ENCODE results near the gene P4HB. TPM values are rescaled to one million over a fixed set of nuclear protein-coding genes. Genes with fewer than 3 reads are reported as not detected.
"Not testable (repeated sequence)": the region's sequence is repeated elsewhere in the genome, so short reads cannot be mapped to it uniquely, and the experiment has no call there.

P4HB gene
- polyA plus RNA-seq, 1 donor: 366 TPM

DNA sequence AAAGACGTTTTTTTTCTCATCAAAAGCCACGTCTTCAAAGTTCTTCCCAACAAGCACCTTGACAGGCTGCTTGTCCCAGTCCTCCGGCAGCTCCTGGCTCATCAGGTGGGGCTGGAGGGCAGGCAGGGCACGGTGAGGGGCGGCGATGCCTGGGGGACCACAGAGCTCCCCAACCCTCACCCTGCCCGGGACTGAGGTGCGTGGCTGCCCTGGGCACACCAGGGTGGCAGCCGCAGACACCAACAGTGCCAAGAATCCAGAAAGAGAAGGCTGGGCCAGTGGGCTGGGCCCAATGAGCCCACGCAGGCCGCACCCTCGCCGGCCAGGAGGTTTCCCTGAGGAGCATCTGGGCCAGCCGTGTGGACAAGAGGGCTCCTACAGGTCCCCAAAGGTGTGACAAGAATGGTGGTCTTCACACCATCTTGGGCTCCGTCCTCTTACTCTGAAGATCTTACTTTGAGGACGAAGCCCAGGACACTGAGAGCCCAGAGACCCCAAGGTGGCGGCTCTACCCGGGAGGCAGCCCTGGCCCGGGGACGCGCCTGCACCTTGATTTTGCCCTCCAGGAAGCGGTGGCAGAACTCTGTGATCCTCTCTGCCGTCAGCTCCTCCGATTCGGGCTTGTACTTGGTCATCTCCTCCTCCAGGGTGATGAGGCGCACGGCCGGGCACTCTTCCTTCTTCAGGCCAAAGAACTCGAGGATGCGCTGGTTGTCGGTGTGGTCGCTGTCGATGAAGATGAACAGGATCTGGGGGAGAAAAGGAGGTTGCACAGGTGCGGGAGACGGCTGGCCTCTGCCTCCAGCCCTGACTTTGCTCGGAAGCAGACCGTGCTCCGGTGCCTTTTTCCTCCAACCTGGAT is 14.2 kb downstream of the P4HB start:
- DNase-seq: no peak

DNA sequence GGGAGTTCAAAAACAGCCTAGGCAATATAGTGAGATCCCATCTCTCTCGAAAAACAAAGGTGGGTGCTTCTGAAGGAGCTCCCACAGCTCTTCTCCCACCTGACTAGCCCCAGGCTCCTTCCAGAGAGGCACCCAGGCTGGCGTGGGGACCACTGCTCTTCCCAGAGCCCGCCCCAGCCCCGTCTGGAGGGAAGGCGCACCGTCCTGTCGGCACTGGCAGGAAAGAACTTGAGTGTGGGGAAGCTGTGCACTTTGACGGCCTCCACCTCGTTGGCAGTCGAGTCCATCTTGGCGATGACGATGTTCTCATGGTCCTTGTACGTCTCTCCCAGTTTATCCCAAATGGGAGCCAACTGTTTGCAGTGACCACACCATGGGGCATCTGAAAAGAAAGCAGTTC is 15.0 kb downstream of the P4HB start:
- no peak for DNase-seq

GRCh38 chr17:81844887-81845286 is 15.4 kb downstream of the P4HB start:
- no peak for DNase-seq

DNA sequence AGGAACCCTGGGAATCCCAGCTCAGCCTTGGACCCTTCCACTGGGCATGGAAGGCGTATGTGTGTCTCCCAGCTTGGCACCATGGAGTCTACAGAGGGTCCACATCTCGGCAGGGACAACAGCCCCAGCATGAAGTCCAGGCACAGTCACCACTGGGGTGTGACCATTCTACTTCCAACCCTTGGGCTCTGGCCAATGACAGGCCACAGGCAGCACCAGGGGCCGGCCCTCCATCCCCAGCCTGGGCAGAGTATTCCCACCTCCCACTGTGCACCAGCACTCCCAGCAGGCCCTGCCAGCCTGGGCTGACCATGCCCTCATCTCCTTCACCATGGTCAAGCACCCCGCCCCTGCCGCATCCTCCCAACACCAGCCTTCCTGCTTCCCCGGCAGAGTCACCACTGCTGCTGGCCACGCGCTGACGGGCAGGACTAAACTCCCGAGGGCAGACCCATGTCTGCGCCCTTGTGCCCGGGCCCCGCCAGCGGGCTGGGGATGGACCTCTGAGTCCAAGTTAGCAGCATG is 15.9 kb downstream of the P4HB start:
- no peak for DNase-seq

DNA sequence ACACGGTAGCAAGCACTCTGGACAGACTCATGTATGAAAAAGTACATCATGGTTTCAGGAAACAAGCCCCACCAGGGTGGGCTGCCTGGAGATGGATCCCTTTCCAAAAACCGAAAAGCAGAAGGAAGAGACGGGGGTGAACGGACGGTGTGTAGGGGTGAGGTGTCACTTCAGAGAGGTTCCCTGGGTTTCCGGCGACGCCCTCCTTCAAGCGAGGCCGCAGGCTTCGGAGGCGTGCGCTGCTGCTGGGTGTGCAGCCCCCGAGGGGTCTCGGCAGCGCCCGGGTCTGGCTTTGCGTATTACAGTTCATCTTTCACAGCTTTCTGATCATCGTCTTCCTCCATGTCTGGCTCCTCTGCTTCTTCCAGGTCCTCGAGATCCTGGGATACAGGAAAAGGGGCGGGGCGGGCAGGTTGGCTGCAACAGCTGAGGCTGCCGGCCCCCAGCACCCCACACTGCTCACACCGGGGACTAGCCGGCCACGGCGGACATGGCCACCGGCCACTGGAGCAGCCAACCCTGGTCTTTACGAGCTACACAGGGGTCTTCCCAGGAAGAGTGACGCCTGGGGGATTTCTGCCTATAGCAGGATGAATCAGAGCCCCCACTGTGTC is 16.5 kb downstream of the P4HB start:
- DNase-seq: no peak

DNA sequence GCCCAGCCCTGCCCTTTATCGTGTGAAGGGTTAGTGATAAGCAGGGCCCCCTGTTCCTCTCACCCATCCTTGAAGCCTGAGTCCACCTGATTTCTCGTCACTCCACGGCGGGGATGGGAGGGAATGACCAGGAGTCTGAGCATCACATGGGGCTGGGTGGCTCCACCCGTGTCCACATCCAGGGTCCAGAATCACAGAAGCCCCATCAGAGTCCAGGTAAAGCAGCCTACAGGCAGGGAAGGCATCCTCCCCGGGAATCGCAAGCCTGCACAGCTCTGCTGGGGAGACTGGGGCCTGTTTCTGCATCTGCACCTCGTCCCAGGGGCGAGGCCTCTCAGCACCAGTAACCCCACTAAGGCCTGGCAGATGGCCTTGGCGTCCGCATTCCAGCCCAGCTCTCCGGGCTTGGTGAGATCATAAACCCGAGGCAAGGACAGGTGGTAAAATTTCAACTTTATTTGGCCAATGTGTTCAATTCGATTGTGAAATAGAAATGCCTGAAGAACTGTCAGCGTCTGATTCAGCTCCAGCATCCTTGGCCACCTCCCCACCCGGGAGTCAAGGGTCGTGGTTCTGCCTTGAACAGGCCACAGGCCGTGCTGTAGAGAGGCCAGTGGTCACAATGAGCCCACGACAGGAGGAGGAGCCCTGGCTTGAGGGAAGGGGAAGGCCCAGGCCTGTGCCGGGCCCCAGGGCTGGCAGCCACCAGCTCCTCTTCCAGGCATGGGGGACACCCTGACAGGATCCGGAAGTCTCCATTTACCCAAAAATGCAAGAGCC is 17.4 kb downstream of the P4HB start:
- no peak for DNase-seq

DNA sequence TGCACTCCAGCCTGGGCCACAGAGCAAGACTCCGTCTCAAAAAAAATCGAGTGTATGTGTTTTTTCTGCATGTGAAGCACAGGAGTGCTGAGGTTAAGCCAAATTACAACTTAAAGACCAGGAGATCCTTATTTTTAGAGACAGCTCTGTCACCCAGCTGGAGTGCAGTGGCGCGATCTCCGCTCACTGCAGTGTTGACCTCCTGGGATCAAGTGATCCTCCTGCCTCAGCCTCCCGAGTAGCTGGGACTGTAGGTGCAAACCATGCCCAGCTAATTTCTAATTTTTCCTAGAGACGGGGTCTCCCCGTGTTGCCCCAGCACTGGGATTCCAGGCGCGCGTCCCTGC is 18.0 kb downstream of the P4HB start:
- no peak for DNase-seq

- DNase-seq: no peak
Measured at GRCh38 chr17:81841866-81842265, 18.5 kb downstream of the P4HB start.

DNA sequence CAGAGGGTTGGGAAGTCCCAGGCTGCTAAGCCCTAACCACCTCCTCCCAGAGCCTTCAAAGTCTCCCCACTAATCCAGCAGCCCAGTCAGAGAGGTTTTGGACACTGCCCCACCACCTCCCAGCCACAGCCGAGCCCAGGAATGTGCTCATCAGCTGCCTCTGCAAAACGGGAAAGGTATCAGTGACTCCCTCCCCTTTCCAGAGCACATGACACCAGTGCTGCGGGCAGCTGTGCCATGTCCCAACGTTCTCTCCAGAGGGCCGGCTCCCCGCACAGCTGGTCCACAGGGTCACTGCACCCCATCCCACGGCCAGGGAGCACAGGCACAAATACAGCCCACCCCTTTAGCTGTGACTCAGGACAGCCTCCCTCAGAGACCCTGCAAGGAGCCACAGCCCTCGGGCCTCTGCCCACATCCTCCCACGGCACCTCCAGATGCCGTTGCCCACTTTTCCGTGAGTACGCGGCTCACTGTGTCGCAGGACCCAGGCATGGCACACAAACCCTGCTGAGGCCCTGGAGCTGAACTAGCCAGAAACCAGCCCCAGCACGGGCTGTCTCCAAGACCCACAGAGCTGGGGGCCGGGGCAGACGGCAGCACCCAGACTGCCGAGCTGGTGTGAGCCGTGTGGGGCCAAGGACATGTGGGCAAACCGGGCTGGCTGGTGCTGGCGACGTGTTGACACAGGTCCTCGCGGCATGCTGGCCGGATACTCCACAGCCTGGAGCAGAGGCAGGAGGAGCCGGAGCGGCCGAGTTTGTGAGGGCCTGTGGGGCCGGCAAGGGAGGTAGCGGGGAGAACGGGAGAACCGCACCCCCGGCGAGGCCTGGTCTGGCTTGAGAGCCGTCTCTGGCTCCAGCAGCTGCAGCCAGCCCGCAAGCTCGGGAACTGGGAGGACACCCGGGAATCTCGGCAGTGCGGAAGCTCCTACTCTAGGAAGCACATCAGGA is 19.2 kb downstream of the P4HB start:
- no peak for DNase-seq

- not testable (repeated sequence) for DNase-seq
Measured at GRCh38 chr17:81840059-81840458, 20.3 kb downstream of the P4HB start.

GRCh38 chr17:81839301-81839700 is 21.0 kb downstream of the P4HB start:
- no peak for DNase-seq

DNA sequence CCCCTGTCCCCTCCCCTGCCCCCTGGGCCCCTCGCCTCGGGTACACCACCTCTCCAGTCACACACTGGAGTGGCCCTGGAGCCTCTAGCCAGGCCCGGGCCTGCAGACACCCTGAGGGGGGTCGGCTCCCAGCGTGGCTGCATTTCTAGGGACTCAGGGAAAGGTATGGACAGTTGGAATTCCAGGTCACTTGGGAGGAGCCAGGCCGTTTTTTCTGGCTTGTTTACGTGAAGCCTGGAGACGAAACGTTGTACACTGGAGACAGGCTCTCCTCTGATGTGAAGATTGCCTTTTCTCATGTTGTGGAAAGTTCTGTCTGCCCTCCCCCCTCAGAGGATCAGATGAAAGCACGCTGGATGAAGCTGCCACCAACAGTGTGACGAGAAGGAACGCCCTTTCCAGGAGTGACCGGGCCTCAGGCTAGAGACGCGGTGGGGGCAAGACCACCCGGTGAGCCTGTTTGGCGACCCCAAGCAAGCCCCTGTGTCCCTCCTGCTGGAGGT is 21.5 kb downstream of the P4HB start:
- DNase-seq: no peak

DNA sequence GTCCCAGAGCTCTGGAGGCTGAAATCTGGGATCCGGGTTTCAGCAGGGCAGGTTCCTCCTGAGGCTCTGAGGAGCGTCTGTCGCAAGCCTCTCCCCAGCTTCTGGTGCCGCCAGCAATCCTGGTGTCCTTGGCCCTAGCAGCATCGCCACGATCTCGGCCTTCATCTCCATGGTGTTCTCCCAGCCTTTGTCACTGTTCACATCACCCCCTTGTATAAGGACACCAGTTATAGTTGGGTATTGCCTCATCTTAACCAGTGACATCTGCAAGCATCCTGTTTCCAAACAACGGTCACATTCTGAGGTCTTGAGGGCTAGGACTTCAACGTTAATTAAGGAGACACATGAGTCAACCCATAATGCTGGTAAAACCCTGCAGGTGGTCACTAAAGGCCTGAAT is 22.7 kb downstream of the P4HB start:
- DNase-seq: no peak

DNA sequence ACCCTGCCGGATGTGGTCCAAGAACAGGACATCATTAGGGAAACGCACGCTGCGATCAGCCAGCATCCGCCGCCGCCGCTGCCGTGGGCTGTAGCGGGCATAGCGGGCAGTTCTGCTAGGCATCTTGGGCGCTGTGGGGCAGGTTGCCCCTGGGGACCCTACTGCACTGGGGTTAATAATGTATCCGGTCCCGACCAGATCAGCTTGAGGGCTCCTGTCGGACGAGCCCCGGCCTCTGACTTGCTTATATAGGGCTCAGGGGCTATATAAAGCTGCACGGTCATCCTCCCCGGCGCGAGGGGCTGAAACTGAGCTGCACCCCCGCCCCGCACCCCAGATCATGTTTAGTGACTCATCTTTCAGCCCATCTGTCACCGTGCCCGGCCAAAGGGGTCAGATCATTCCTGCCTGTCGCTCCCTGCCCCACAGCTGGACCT is 25.5 kb downstream of the P4HB start, which contains the start of gene PPP1R27:
PPP1R27 (minus strand) TSS at position 220 of the 437 bp plus-strand sequence; CDS start at position 123, 97 bp downstream.
- DNase-seq: no peak

- DNase-seq: no peak
Measured at GRCh38 chr17:81833921-81834830, 26.2 kb downstream of the P4HB start.

DNA sequence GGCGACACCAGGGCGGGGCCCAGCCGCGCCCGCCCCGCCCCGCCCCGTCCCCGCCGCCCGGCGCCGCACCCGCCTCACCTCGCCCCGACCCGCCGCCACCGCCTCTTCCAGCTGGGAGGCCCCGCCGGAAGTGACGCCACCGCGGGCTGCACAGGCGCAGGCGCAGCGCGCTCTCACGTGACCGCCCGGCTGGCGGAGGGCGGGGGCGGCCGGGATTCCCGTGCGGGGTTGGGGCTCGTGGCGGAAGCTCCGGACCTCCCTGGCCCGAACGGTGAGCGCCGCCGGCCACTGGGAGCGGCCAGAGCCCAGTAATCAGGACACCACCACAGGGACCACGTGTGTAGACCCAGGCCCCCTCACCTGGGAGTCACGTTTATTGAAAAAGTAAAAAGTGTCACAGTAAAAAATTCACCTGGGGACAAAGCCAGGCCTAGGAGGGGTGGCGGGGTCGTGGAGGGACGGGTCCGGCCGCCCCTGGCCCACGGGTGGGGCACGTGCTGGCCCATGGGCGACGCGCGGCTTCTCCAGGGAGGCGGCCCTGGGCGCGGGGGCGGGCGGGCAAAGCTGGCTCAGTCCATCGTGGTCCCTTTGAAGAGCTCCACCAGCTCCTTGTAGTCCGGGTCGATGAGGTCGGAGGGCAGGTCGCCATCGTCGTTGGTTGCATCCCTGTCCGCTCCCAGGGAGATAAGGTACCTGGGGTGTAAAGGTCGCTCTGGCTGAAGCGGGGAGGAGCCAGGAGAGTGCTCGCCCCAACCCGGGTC is 27.0 kb downstream of the P4HB start, which contains the start of gene MCRIP1:
MCRIP1 (minus strand) TSS at position 132 of the 761 bp plus-strand sequence. CDS start 8,785 bp downstream, outside the sequence.
- DNase-seq: peak; percentile 96

GRCh38 chr17:81832608-81833159 is 27.7 kb downstream of the P4HB start:
- DNase-seq: no peak

DNA sequence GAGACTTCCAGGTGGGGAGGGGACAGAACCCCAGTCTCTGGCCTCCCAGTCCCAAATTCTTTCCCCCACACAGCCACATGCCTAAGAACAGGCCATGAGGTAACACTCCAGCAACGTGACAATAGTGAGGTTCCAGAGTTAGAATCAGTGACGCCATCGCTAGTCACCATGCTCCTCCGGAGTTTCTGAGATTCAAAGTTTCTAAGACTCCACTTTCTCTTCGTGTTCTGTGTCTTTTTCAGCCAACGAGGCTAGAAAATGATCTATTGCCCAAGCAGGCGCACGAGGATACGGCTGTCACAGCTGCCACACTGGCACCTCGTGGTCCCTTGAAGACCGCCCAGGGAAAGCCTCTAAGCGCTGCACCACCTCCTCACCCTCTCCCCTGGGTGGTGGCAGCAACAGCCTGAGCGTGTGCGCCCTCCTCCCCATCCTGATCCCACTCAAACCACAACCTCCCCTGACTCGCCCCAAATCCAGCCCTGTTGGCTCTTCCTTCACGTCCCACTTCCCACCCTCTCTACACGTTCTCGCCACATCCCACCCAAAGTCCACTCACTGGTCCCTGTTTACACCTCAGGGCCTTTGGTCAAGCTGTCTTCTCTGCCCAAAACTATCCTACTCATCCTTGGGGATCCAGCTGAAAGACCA is 28.3 kb downstream of the P4HB start:
- no peak for DNase-seq

DNA sequence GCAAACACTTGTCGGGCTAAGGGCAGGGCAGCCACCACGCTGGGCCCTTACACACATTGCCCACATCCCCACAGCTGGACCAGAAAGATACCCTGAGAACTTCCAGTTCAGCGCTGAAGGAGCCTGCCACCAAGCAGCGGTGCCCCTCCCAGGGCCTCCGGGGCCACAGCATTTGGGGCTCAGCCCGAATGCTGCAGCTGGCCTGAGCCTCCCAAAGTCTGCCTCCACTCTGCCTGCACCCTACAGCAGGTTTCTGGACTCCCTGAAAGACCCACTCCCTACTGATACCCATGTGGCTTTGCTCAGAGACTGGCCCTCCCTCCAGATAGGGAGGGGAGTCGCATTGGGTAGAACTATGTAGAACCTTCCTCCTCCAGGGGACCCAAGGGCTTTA is 28.8 kb downstream of the P4HB start:
- no peak for DNase-seq

Data from hindlimb muscle (tissue), 1 donor.